Nucleus accumbens (tissue), 56 donors: ENCODE results near the gene ZNF512.
A peak's percentile ranks its signal among the peaks of the same experiment; 100 is the strongest.
"Not testable (repeated sequence)": the region's sequence is repeated elsewhere in the genome, so short reads cannot be mapped to it uniquely, and the experiment has no call there.

Source experiments
- DNase-seq, 56 donors: peaks; one replicate each; lab custom pipeline; 2025; lab: John Stamatoyannopoulos, UW

The ZNF512 gene

GRCh38 chr2:27582695-27583389, at the start of gene ZNF512:
ZNF512 (plus strand) TSS chr2:27583042; CDS start chr2:27583113, 71 bp downstream.
- DNase-seq = peak in 55 of 56 donors; percentile 36 to 91 (median 78)

DNA sequence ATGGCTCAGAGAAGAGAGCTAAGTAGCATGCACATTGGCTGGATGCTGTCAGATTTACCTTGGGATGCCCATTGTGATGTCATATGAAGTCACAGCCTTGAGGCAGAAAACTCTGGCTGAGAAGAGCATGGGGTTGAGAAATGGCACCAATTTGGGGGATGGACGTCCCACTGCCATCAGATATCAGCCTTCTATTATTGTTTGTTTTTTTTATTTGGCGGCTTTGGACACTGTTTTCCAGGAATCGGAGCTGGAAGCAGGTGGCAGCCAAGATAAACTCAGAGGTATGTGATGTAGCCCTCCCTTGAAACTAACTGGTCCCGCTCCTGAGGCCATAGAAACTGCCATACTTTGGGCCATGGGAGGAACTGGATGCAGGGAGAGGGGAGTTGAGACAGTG, 45.6 kb upstream of the ZNF512 start:
- no peak for DNase-seq

GRCh38 chr2:27538839-27539450, 43.9 kb upstream of the ZNF512 start:
- DNase-seq = not testable (repeated sequence)

- DNase-seq = not testable (repeated sequence)
Measured at GRCh38 chr2:27539649-27540048, 43.2 kb upstream of the ZNF512 start.

DNA sequence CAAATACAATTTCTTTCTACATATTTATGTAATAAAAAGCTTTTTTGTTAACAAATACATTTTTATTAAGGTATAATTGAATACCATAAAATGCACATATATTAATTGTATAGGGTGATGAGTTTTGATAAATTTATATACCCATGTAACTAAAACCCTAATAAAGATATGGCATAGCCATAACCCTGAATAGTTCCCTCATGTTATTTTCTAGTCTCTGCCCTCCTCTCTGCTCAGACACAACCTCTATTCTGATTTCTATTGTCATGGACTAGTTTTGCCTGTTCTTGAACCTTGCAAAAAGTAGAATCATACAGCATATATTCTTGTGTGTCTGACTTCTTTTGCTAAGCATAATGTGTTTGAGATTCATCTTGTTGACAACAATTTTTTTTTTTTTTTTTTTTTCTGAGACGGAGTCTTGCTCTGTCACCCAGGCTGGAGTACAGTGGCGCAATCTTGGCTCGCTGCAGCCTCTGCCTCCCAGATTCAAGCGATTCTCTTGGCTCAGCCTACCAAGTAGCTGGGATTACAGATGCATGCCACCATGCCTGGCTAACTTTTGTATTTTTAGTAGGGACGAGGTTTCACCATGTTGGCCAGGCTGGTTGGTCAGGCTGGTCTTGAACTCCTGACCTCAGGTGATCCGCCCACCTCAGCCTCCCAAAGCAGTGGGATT, 38.6 kb upstream of the ZNF512 start:
- no peak for DNase-seq

- DNase-seq = no peak
Measured at GRCh38 chr2:27545348-27546141, 37.3 kb upstream of the ZNF512 start.

DNA sequence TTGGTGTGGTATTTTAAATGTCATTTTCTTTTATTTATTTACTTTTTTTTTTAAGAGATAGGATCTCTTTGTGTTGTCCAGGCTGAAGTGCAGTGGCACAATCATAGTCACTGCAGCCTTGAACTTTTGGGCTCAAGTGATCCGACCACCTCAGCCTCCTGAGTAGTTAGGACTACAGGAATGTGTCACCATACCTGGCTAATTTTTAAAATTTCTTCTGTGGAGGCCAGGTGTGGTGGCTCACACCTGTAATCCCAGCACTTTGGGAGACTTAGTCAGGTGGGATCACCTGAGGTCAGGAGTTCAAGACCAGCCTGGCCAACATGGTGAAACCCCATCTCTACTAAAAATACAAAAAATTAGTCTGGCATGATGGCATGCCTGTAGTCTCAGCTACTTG, 33.5 kb upstream of the ZNF512 start:
- DNase-seq = no peak

- no peak for DNase-seq
Measured at GRCh38 chr2:27551514-27551913, 31.3 kb upstream of the ZNF512 start.

DNA sequence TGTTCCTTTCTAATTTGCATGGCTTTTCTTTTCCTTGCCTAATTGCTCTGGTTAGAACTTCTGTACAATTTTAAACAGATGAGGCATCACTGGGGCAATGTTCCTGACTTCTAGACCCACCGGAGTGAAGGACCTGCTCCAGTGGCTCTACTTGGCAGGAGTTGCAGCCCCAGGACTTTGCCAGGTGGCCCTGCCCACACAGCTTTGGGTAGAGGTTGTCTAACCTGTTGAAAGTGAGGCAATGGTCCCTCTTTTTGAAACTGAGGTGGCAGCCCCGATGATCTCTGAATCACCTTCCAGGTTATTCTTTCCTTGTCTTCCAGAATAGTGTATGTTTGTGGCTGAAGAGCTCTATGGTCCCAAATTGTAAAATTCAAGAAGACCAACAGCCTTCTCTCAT, 29.9 kb upstream of the ZNF512 start:
- DNase-seq = no peak

DNA sequence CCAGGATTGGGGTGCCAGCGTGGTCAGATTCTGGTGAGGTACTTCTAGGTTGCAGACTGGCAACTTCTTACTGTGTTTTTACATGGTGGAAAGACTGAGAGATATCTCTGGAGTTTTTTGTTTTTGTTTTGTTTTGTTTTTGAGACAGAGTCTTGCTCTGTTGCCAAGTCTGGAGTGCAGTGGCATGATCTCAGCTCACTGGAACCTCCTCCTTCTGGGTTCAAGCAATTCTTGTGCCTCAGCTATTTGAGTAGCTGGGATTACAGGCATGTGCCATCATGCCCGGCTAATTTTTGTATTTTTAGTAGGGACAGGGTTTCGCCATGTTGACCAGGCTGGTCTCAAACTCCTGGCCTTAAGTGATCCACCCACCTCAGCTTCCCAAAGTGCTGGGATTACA, 28.4 kb upstream of the ZNF512 start:
- DNase-seq = not testable (repeated sequence)

GRCh38 chr2:27559228-27559627, 23.6 kb upstream of the ZNF512 start:
- DNase-seq = no peak

DNA sequence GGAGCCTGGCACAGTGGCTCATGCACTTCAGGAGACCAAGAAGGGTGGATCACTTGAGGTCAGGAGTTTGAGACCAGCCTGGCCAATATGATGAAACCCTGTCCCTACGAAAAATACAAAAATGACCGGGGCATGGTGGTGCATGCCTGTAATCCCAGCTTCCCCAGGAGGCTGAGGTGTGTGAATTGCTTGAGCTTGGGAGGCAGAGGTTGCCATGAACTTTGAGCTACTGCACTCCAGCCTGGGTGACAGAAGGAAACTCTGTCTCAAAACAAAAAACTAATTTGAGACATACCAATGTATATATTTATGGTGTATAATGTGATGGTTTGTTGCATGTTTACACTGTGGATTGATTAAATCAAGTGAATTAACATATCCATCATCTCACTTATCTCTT, 21.8 kb upstream of the ZNF512 start:
- DNase-seq = no peak

GRCh38 chr2:27566628-27567027, 16.2 kb upstream of the ZNF512 start:
- no peak for DNase-seq

DNA sequence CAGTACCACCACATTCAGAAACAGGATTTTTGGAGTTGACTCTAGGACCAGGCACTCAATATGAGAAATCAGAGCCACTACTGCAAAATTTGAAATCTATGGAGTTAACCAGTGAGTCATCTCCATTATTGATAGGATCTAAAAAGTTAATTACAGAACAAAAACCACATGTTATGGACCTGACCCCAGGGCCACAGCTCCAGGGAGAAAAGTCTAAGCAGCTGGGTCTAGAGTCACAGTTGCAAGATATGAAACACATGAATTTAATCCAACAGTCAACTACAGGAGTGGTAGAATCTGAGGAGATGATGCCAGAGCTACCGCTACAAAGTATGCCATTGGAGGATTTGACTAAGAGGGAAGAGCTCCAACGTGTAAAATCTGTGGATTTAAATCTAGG, 13.4 kb upstream of the ZNF512 start:
- DNase-seq = no peak

GRCh38 chr2:27571197-27571596, 11.6 kb upstream of the ZNF512 start:
- no peak for DNase-seq

DNA sequence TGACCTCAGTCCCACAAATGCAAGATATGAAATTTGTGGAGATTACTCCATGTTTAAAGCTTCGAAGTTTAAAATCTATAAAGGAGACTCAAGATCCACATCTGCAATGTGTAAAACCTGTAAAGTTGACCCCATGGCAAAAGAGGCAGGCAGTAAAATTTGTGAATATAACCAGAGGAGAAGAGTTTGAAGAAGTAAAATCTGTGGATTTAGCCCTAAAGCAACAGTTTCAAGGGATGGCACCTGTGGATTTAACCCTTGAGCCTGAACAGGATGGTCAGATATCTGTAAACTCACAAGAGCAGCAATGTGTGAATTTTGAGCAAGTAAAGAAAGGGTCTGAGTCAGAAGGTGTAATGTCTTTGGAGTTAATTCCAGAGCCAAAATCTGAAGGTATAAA, 11.2 kb upstream of the ZNF512 start:
- DNase-seq = no peak

DNA sequence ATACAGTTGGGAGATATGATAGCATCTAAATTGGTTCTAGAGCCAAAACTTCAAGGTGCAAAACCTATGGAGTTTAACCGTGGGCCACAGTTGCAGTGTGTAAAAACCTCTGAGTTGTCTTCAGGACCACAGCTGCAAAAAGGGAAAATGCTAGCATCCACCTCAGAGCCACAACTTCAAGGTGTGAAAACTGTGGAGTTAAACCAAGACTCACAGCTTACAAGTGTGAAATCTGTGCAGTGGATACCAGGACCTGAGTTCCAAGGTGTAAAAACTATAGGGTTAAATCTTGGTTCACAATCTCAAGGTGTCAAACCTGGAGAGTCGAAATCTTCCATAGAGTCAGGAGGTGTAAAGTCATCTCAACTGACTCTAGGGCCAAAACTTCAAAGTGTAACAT, 10.4 kb upstream of the ZNF512 start:
- DNase-seq = no peak

- no peak for DNase-seq
Measured at GRCh38 chr2:27572998-27573429, 9.8 kb upstream of the ZNF512 start.

GRCh38 chr2:27573452-27573851, 9.4 kb upstream of the ZNF512 start:
- no peak for DNase-seq

DNA sequence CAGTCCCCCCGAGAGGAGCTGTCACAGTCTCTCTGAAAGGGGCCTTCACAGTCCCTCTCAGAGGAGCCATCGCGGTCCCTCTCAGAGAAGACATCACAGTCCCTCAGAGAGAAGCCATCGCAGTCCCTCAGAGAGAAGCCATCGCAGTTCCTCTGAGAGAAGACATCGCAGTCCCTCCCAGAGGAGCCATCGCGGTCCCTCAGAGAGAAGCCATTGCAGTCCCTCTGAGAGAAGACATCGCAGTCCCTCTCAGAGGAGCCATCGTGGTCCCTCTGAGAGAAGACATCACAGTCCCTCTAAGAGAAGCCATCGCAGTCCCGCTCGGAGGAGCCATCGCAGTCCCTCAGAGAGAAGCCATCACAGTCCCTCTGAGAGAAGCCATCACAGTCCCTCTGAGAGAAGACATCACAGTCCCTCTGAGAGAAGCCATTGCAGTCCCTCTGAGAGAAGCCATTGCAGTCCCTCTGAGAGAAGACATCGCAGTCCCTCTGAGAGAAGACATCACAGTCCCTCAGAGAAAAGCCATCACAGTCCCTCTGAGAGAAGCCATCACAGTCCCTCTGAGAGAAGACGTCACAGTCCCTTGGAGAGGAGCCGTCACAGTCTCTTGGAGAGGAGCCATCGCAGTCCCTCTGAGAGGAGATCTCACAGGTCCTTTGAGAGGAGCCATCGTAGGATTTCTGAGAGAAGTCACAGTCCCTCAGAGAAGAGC, 1.3 kb upstream of the ZNF512 start:
- DNase-seq = no peak
